Ecto neural progenitor cell (in vitro differentiated cells): ENCODE measurements around the gene ANKH.

Experiments
- DNase-seq: peaks from one replicate; pipeline ENCODE4 v3.0.0-alpha.2; 2018; ENCODE audit warnings: low spot score

Gene ANKH

DNA sequence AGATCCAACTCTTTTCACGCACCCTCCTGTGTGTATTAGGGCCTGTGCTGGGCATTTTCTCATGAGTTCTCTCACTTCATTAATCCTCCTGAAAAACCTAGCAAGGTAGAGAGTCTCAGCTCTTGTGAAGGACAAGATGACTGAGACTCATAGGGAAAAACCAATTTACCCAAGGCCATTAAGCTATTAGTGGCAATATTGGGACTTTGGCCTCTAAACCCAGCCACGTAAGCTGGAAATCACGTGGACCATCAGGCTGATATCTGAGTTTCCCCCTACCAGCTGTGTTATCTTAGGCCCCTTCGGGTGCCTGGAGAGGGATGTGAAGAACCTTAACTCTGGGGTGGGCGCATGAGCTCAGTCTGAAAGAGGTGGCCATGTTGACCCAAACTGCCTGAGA, 80.7 kb downstream of the ANKH start:
- DNase-seq: no peak

DNA sequence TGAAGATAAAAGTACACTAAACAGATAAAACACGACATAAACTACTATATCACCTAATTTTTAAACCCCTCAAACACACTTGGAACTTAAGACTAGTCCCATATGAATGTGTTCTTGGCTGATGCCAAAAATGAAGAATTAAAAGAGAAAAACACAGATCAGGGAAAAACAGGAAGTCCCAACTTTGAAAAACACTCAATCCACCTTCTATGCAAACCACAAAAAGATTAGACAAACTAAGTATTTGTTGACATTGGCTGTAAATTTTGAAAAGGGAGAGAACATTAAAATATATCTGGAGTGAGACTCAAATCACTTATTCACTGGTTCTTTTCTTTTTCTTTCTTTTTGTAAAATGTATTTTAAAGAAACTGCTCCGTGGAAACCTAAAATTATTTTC, 81.4 kb downstream of the ANKH start:
- DNase-seq: no peak

DNA sequence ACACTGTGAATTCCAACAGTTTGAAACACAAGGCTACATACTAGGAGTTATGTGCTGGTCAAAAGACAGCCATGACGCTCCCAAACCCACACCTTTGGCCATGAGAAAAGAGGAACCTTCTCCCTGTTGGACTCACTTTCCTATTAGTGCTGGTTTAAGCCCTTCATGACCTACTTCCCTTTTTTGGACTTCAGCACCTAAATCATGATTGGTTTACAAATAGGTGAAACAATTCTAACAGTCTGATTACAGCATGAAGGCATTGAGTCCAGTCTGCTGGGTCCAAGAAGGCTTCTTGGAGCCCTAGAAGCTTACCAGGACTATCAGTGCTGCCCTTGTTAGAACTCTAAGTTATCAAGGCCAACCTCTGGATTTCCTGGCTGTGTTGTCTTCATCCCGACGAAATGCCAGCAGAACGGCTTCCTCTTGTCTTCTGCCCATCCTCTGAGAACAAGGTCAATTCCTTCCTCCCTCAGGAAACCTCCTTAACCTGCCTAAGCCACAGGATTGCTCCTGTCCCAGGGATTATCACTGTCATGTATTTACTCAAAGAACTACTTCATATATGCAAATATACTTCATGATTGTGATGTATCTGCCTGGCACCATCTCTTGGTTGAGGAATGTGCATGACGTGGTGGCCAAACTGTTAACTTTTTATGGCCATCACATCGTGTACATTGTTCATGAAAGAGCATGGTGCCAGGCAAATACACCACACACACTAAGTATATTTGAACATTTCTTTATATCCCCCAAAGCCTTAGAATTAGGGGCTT, 83.6 kb downstream of the ANKH start:
- DNase-seq: no peak

DNA sequence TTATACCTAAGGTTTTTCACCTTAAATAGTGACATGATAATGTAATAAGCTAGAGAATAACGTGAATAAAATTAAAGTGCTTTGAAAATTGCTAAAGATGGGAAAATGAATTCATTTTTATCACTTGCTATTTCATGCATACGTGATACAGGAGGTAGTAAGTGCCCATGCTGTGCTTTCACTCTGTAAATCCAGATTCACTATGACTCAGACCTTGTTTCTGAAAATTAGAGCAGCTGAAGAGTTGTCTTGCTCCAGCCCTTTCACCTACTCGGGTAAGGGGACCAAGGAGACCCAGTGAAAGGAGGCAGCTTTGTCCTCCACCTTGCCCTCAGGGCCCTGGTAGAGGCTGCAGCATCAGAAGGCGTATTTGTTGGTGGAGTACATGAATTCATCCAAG, 87.9 kb downstream of the ANKH start:
- no peak for DNase-seq

DNA sequence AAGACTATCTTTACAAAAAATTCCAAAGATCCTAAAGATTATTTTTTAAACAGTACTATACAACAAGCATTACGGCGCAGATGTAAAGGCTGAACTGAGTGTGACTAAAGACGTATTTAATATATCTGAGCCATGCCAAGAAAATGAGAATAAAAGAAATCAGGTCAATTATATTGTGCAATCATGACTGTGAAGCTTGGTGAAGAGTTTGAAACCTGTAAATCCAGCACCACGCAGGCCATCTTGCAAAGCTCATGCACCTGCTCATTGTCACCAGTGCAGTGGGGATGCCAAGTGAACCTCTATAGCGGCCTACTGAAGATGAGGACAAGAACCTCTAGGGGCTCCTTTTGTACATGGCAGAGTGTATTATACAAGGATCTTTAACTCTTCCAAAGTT, 89.0 kb downstream of the ANKH start:
- no peak for DNase-seq

GRCh38 chr5:14781106-14781505, 90.5 kb downstream of the ANKH start:
- no peak for DNase-seq

- DNase-seq: no peak
Measured at GRCh38 chr5:14779975-14780374, 91.6 kb downstream of the ANKH start.

- no peak for DNase-seq
Measured at GRCh38 chr5:14778792-14779070, 92.8 kb downstream of the ANKH start.

GRCh38 chr5:14777932-14778791, 93.4 kb downstream of the ANKH start:
- DNase-seq: no peak

DNA sequence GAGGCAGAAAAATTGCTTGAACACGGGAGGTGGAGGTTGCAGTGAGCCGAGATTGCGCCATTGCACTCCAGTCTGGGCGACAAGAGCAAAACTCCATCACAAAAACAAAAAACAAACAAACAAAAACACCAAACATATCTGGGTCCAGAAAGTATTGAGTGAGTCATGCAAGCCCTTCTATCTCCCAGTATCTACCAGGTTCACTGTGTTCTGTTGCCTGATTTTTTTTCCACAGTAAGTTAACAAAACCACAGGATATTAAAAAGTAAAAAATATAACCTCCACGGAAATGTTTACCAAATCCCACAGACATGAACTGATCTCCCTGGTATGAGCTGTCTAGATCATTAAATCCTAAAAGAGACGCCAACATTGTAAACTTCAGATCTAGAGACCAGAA, 94.4 kb downstream of the ANKH start:
- DNase-seq: no peak

GRCh38 chr5:14776602-14777001, 95.0 kb downstream of the ANKH start:
- no peak for DNase-seq

GRCh38 chr5:14775857-14776256, 95.7 kb downstream of the ANKH start:
- no peak for DNase-seq

- DNase-seq: no peak
Measured at GRCh38 chr5:14773588-14773987, 98.0 kb downstream of the ANKH start.

- DNase-seq: peak; percentile 3
Measured at GRCh38 chr5:14771972-14772371, 99.6 kb downstream of the ANKH start.

DNA sequence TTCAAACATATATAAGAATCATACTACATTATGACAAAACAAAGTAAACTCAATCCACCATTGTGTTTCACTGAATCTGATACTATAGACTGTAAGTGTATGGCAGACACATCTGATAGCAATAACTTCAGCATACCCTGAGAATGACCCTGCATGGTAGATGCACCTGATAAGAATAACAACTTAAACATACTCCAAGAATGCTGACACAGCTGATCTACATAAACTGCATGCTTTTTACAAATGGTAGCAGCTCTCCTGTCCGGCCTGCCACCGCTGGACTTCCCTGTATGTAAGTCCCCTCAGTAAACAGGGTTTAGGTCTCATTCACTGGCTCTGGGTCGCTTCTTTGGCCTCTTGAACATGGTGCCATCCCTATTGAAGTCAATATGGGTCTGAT, 100.4 kb downstream of the ANKH start:
- no peak for DNase-seq

DNA sequence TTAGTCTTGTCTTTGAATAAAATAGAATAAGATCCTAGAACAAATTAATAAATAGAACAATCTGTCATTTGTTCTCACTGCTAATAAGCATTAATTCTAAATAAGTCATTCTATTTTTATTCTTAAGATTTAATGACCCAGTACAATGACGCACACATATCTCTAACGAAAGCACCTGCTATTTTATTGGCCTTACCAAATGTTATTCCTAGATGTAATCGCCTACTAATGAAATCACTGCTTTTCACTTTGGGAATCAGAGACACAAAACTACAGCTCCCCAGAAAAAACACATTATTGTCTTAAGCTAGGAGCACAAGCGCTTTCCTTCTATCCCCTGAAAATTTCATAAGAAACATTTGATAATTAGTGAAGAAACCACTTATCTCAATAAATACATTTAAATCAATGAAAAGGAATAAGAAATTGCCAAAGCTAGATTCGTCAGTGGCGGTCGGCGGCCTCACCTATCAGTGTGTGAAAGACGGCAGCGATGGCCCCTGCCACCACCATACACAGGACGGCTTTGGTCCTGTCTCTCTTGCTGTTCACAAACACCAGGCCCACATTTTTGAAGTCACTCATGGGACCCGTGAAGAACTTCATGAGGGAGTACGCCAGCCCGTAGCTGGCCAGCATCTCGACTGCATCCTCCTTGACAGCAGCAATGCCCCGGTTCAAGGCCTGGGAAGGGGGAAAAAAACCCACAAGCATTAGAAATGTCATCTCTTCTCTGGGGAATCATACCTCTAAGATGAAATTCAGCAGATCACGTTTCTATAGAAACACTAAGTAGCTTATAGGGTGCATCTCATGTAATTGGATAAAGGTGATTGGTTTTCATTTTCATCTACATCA, 102.8 kb downstream of the ANKH start:
- no peak for DNase-seq

GRCh38 chr5:14767735-14768507, 103.7 kb downstream of the ANKH start:
- DNase-seq: no peak

- DNase-seq: no peak
Measured at GRCh38 chr5:14767053-14767452, 104.5 kb downstream of the ANKH start.

GRCh38 chr5:14766584-14766983, 105.0 kb downstream of the ANKH start:
- no peak for DNase-seq

DNA sequence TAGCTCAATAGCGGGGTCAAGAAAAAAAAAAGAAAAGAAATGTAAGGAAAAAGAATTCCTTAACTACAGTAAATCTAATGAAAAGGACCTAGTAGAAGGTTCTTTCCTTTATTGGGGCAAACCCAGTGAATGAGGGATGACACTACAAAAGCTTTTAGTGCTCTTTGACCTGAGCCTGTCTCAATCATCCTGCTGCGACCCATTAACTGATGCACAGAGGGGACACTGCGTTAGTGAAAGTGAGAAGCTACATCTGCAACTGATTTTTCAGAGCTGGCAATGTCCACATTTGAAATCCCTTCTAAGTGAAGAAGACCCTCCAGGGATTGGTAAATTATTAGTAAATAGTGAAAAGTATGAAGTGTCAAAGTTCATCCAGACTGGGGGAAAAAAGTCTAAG, 106.0 kb downstream of the ANKH start:
- no peak for DNase-seq

DNA sequence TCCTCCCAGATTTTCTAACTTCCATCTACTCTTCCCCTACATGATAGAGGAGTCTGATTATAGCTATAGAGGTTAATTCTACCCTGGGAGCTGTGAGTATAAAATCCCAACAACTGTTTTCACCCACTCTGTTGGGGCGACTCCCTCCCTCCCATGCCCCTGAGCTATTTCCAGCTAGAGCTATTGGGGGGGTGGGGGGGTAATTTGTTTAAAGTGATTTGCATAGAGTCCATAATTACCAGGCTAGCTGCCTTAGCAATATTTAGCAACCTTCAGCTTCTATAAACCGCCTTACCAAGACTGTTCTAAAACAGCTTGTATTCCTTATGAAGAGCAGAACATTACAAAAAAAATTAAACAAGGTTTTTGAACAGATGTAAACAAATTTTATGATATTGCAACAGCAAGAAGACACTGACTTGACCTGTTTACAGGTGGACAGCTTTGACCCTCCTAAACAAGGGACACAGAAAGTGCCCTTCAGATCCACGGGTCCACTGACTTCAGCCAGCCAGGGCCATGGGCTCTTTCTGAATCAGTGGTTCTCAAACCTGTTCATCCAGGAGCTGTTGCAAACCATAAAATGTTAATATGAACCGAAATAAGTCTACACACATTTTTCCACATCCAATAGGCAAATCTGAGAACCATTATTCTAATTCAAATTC, 108.9 kb downstream of the ANKH start:
- no peak for DNase-seq
